Prostate gland (tissue), 2 donors: ENCODE results near the gene C10orf143.

Source experiments
- POLR2AphosphoS5 ChIP-seq: sonication (generic); formaldehyde crosslinking; IDR thresholded peaks from one replicate; pipeline ENCODE4 v1.6.1; 2017; ENCODE audit warnings: antibody characterized with exemption
- TF ChIP-seq, protein P1 (sequence below), 4 experiments: fragments of 200-600 bp in 2 of 4; fragments of 450-650 bp in 2 of 4; sonication (generic) in 2 of 4; IDR thresholded peaks; 1 replicate in 3 of 4; 2 replicates in 1 of 4; pipeline ENCODE4 v1.5.1; 2016 to 2019; ENCODE audit warnings: antibody characterized with exemption in 4 of 4, mild to moderate bottlenecking in 2 of 4, moderate library complexity in 2 of 4

DNA sequence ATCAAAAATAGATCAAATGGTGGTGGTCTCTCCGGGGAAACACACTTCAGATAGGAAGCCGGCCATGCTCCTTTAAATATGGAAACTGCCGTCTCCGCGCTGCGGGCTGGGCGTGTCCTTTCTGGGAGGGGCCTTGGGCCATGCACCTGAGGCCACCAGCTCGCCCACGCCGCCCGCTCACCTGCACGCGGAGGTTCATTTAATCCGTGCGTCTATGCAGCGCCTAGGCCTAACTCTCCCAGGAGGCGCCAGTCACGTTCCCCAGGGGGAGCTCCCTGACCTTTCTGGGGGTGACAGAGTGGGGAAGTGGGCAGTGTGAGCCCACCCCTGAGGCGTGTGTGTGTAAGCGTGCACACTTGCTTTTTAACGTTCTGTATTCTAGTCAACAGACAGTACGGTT is 64.0 kb downstream of the C10orf143 start:
- TF ChIP-seq, protein P1, sequence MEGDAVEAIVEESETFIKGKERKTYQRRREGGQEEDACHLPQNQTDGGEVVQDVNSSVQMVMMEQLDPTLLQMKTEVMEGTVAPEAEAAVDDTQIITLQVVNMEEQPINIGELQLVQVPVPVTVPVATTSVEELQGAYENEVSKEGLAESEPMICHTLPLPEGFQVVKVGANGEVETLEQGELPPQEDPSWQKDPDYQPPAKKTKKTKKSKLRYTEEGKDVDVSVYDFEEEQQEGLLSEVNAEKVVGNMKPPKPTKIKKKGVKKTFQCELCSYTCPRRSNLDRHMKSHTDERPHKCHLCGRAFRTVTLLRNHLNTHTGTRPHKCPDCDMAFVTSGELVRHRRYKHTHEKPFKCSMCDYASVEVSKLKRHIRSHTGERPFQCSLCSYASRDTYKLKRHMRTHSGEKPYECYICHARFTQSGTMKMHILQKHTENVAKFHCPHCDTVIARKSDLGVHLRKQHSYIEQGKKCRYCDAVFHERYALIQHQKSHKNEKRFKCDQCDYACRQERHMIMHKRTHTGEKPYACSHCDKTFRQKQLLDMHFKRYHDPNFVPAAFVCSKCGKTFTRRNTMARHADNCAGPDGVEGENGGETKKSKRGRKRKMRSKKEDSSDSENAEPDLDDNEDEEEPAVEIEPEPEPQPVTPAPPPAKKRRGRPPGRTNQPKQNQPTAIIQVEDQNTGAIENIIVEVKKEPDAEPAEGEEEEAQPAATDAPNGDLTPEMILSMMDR (IDR thresholded peaks at IDR 0.05) = no peak
- TF ChIP-seq POLR2AphosphoS5 = no peak
